GM21360 (cell line): Measurements from ENCODE around the gene IRF3.
A peak's percentile ranks its signal among the peaks of the same experiment; 100 is the strongest.
"Not testable (repeated sequence)": the region's sequence is repeated elsewhere in the genome, so short reads cannot be mapped to it uniquely, and the experiment has no call there.

Source experiments
- ATAC-seq: cut with Tn5 transposase; IDR thresholded peaks from one replicate; pipeline ENCODE4 v1.9.1; 2021; ENCODE audit warnings: mild to moderate bottlenecking, moderate library complexity; ENCODE audit not compliant: unreplicated experiment

Gene IRF3

DNA sequence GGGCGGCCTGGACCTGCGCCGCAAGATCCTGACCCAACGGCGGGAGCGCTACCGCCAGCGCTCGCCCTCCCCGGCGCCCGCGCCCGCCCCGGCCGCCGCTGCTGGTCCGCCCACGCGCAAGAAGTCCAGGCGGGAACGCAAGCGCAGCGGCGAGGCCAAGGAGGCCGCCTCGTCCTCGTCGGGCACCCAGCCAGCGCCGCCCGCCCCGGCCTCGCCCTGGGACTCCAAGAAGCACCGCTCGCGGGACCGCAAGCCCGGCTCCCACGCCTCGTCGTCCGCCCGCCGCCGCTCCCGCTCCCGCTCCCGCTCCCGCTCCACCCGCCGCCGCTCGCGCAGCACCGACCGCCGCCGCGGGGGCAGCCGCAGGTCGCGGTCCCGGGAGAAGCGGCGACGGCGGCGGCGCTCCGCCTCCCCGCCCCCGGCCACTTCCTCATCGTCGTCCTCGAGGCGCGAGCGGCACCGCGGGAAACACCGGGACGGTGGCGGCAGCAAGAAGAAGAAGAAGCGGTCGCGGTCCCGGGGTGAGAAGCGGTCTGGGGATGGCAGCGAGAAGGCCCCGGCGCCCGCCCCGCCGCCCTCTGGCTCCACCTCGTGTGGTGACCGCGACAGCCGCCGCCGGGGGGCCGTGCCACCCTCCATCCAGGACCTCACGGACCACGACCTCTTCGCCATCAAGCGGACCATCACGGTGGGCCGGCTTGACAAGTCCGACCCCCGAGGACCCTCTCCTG lies 13.7 kb downstream of the IRF3 start:
- ATAC-seq: no peak

DNA sequence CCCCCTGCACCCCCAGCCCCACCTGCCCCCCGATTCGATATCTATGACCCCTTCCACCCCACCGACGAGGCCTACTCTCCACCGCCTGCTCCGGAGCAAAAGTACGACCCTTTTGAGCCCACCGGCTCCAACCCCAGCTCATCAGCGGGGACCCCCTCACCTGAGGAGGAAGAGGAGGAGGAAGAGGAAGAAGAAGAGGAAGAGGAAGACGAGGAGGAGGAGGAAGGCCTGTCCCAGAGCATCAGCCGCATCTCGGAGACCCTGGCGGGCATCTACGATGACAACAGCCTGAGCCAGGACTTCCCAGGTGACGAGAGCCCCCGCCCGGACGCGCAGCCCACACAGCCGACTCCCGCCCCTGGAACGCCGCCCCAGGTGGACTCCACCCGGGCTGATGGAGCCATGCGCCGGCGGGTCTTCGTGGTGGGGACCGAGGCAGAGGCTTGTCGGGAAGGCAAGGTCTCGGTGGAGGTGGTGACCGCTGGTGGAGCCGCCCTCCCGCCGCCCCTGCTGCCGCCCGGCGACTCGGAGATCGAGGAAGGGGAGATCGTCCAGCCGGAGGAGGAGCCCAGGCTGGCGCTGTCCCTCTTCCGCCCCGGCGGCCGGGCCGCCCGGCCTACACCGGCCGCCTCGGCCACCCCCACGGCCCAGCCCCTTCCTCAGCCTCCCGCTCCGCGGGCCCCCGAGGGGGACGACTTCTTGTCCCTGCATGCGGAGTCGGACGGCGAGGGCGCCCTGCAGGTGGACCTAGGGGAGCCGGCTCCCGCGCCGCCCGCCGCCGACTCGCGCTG lies 14.4 kb downstream of the IRF3 start:
- ATAC-seq: no peak

DNA sequence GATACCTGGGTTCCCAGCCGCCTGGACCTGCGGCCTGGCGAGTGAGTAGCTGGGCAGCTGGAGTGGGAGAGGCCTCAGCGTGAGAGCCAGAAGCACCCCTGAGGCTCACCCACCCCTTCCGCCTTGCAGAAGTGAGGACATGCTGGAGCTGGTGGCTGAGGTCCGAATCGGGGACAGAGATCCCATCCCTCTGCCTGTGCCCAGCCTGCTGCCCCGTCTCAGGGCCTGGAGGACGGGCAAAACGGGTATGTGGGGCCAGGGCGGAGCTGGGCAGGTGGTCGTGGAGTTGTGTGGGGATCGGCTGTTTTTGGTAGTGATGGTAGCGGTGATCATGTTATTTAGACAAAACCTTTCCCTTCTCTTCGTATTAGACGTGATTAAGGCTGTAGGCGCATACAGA lies 19.1 kb downstream of the IRF3 start:
- ATAC-seq: no peak

DNA sequence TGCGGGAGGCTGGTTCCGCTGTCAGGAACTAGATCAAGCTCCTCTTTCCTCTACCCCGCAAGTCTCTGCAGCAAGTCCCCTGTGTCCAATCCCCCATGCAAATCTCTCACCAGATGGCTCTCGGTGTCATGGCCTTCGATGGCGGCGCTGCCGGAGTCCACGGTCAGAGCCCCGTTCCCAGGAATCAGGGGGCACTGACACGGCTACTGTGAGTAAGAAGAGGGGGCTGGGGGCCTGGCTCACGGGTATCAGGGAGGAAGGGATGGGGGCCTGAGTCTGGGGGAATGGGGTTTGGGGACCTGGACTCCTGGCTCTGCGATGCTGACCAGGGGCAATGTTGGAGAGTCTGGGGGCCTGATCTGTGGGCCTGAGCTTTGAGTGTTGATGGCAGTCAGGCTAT lies 19.7 kb downstream of the IRF3 start:
- ATAC-seq: no peak

DNA sequence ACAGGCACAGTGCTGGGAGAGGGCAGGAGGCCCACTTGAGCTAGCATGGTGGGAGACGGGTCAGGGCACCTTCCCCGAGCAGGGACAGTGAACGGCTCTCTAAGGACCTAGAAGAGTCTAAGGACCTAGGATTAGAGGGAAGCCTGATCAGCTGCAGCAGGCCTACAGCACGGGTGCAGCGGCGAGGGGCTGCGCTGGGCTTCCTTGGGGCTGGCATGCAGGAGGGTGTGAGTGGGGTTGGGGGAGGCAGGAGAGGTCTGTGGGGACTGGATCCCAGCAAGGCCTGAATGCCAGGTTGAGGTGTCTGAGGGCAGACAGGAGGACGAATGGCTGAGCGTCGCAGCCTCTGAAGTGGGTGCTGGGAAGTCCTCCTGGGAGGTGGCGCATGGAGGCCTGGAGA lies 20.1 kb downstream of the IRF3 start:
- no peak for ATAC-seq

DNA sequence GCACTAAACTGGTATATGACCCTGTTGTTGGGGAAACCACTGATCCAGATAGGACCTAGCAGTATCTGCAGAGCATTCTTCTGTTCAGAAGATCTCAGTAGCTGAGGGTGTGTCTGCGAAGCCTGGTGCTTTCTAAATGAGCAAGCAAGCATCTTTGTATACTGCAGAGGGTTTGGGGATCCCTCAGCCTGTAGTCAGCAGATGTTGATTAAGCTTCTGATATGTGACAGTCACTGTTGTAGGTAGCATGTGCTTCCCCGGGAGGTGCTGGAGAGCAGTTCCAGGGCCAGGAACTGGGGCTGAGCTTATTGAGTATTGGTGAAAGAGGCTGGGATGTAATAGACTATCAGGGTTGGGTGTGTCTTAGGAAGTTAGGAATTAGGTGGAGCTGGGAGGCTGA lies 22.2 kb downstream of the IRF3 start:
- no peak for ATAC-seq

DNA sequence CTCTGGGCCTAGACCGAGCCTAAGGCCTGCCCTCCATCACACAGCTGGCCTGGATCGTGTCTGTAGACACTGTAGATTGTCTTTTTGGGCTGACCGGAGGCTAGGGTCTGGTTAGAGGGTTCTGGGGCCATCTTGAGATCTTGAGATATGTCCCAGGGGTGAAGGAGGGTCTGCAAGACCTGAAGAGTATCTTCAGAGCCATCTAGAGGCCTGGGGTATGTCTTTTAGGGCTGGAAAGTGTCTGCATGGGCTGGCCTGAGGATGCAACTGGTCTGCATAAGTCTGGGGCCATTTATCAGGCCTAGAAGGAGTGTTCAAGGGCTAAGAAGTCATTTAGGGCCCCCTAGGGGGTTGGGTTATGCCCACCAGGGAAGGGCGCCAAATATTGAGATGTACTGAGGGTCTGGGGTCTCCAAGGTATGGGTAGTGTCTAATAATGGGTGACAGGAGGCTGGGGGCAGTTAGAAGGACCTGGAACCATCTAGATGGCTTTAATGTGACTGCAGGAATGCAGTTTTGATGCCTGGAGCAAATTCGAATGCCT lies 23.1 kb downstream of the IRF3 start:
- no peak for ATAC-seq

DNA sequence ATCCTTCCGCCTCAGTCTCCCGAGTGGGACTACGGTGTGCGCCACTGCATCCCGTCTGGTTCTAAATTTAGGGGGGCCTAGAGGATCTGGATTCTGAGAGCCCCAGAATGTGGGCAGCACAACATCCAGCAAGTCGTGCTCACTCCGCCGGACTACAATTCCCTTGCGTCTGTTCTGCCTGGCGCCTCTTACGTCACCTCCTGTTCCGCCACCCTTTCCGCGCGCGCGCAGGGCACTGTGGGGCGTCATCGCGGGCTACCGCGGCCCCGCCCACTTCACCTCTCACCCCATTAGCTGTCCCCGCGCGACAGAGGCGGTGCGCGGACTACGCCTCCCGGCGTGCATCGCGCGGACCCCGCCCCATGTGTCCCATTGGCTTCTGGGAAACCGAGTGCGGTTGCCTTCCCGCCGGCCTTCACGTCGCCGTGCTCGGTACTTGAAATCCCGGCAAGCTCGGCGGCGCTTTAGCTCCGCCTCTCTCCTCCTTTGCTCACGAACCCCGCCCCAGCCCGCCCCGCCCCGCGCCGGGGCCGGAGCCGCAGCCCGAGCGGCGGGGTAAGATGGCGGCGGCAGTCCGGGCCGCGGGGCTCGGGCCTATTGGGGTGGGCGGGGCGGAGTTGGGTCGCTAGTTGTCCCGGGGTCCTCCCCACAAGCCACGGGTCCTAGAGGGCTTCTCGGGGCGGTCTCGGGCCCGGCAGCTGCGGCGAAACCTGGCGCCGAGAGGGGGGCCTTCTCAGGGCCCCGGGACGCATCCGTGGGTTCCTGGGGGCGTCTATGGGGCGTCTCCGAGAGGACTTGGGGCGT lies 23.8 kb downstream of the IRF3 start, which contains the start of gene SCAF1:
TSS of gene SCAF1 (plus strand) at position 522 of the 804 bp plus-strand sequence. CDS start 2,818 bp downstream, outside the sequence.
- ATAC-seq: peak; percentile 43

DNA sequence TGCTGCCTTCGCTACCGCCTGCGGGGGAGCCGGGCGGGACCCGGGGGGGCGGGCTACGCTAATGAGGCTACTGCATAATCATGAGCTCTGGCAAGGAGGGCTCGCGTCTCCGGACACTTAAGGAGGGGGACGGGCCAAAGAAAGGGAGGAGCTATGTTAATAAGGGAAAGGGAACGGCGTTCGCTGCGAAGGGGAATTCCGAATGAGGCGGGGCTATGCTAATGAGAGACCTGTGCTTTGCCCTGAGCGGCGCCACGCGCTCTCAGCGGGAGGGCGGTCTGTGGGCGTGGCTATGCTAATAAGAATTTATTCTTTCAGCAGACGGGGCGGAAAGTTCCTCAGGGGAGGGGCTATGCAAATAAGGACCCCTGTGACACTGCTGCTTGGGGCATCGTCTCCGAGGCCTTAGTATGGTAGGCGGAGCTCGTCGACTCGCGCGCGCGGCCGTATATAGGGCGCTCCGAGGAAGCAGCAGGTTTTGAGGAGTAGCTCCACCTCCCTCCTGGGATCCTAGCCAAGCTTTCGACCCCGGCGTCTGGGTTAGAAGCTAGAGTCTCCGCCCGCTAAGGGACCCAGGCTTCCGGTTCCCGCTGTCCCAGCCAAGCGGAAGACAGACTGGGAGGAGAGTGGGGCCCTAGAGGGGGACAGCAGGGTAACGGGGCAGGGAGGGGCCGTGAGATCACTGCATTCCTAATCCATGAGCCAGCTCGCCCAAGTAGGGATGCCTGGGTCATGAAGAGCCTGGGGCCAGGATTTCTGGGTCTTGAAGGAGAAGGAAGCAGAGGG lies 25.4 kb downstream of the IRF3 start, which contains the start of gene RRAS:
TSS of gene RRAS (minus strand) at position 31 of the 786 bp plus-strand sequence. CDS start 45 bp downstream, outside the sequence.
- ATAC-seq: peak; percentile 54

DNA sequence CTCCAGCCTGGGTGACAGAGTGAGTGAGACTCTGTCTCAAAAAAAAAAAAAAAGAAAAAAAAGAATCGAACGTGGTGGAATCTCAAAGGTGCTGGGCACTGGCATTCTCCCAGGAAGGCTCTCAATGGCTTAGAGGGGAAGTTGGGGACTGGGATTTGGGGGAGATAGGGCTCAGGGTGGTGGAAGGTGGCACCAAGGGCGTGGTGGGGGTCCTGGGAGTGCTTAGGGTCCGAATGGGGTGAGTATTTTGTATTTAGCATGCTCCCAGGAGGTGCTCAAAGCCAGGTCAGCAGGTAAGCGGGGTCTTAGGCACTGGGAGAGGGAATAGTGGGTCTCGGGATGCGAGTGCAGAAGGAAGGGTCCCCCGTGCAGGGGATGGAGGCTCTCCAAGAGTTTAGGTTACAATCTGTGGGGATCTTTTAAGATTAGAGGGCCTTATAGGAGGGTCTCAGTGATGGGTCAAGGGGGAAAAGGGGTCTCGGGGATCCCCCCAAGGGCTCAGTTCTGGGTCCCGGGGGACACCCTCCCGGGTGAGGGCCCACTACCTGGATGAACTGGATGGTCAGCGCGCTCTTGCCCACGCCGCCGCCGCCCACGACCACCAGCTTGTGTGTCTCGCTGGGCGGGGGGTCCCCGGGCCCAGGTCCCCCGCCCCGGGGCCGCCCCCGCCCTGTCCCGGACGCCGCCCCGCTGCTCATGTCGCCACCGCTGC lies 26.1 kb downstream of the IRF3 start:
- ATAC-seq: no peak

DNA sequence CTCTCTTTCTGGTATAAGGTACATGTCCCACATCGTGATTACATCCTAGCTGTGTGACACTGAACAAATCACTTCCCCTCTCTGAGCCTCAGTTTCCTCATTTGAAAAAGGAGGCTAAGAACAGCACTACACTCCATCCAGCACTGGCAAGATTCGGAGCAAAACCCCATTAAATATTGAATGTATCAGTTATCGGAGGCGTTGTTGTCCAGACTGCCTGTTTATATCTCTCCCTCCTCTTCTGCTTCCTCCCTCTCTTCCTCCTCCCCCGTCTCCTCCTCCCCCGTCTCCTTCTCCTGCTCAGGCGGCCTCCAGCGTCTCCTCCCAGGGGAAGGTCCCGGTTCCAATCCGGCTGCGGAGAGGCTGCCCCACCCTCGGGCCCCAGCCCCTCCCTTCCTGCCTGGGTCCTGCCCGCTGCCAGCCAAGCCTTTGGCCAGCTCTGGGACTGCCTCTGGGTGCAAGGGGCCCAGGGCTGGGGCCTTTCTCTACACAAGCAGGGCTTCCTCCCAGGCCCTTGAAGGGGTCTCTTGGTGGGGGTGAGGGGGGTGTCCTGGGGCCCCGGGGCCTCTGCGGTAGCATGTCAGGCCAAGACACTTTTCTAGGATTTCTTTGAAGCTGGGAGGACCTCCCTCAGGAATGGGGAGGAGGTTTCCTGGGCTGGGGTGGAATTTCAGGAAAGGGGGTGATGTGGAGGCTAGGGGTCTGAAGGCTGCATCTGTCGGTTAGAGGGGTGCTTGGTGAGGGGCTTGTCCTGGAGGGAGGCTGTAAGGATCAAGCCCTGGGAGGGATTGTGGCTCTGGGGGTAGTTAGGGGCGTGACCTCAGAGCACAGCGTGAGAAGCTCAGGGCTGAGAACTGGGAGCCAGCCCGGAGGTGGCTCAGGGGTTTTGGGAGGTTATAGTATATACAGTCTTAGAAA lies 27.6 kb downstream of the IRF3 start:
- ATAC-seq: no peak

DNA sequence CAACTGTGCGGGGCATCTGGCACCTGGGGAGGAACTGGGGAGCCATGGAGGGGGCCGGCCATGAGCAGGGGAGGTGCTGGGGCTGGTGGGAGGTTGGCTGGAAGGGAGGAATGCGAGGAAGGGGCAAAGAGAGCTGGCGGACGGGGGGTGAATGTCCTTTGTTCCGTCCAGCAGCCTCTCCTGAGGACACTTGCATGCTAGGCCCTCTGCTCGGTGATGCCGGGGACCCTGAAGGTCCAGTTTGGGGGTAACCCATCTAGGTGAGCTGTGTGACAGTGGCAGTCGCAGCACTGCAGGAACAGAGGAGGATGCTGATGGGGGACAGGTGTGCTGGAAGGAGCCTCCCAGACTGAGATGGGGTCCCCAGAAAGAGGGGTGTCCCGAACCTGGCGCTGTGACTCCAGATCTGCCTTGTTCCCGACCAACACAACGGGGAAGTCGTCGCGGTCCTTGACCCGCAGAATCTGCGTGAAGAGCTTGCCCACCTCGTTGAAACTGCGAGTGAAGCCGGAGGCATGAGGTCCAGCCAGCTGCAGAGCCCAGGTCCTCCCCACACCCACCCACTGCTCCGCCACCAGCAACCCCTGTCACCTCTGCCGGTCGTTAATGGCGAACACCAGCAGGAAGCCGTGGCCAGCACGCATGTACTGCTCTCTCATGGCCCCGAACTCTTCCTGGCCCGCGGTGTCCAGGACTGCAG lies 29.3 kb downstream of the IRF3 start:
- ATAC-seq: no peak

DNA sequence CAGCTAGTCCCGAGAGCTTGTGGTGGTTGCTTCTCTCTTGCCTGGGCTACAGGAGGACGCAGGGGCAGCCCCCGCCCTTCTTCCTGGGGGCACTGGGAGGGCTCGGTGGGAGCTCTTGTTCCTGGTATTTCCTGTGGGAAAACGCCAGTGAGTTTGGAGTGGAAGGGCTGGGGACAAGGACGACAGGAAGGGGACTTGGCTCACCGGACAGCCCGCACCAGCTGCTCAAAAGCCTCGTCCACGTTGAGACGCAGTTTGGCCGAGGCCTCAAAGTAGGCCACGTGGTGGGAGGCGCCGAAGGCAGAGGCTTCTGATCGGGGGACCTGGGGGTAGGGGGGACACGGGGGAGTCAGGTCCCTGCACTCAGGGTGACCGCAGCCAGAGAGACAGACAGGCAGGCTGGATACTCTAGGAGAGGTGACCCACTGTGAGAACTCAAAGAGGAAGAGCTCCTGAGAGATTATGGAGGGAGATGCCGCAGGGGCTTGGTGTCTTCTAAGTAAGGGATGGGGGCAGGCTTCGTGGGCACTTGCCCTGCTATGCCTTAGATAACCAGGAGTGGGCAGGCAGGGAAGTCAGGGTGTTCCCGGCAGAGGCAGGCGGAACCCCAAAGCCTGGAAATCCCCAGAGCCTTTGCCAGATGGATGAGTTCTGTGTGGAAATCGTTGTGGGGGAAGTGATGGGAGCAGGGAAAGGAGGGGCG lies 30.0 kb downstream of the IRF3 start:
- ATAC-seq: no peak

DNA sequence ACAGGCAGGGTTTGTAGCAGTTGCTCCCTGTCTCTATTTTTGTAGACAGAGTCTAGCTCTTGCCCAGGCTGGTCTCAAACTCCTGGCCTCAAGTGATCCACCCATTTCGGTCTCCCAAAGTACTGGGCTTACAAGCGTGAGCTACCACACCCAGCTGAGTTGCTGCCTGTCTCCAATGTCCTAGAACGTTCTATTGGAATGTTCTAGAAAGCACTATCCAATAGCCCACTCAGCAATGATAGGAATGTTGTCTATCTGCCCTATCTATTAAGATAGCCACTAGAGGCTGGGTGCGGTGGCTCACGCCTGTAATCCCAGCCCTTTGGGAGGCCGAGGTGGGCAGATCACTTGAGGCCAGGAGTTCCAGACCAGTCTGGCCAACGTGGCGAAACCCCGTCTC lies 32.4 kb downstream of the IRF3 start:
- not testable (repeated sequence) for ATAC-seq

DNA sequence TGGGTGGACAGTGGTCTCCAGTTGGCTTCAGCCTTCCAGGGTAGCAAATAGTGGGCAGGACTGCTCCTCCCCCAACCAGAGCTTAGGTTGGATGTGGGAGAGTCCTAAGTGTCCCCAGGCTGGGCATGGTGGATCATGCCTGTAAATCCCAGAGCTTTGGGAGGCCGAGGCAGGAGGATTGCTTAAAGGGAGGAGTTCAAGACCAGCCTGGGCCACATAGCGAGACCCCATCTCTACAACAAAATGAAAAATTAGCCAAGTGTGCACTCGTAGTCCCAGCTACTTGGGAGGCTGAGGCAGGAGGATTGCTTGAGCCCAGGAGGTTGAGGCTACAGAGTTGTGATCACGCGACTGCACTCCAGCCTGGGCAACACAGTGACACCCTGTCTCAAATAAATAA lies 33.1 kb downstream of the IRF3 start:
- ATAC-seq: no peak

DNA sequence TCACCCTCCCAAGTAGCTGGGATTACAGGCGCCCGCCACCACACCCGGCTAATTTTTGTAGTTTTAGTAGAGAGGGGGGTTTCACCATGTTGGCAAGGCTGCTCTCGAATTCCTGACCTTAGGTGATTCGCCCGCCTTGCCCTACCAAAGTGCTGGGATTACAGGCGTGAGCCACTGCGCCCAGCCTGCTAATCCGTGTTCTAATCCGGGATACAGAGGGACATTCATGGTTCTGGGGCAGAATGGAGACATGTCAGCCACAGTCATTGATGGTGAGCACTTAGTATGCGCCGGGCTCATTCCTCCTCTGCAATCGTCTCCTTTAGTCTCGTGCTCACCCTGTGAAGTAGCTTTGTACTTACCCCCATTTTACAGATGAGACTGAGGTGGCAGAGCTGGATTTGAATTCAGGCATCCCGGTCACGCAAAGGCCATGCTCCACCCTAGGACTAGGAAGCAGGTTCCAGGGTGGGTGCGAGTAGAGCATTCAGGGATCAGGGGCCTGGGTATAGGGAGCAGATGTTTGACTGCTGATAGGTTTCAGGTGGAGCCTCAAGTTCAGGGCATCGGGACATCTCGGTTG lies 34.0 kb downstream of the IRF3 start:
- ATAC-seq: no peak

DNA sequence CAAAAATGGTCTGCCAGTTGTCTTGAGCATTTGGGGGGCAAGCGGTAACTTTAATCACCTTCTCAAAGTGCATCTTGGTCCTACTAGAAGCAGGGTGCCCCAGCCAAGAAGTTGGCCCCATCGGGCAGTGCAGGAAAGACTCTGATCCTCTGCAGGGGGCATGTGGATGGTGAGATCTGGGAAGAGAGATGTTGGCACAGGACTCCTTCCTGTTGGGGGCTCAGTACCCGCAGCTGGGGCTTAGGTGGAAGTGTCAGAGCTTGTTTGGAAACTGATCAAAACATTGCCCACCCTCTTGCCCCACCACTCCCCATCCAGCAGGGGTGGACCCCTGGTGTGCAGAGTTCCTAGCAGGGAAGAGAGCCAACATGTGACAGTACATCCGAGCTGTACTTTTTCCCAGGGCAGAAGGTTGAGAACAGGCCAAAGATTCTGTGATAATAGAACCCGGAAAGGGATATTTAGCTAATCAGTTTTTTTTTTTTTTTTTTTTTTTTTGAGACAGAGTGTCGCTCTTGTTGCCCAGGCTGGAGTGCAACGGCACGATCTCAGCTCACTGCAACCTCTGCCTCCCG lies 34.6 kb downstream of the IRF3 start:
- no peak for ATAC-seq
